ENCODE results near the gene ATP11A. TPM values are rescaled to one million over a fixed set of nuclear protein-coding genes. Genes with fewer than 3 reads are reported as not detected.

ATP11A gene
- total and polyA plus RNA-seq, 10 of the 15 experiments (the other 5 are each of a cell fraction or from before 2014, with no cell fraction given): 1.4 to 69.6 (median 14.4) TPM

DNA sequence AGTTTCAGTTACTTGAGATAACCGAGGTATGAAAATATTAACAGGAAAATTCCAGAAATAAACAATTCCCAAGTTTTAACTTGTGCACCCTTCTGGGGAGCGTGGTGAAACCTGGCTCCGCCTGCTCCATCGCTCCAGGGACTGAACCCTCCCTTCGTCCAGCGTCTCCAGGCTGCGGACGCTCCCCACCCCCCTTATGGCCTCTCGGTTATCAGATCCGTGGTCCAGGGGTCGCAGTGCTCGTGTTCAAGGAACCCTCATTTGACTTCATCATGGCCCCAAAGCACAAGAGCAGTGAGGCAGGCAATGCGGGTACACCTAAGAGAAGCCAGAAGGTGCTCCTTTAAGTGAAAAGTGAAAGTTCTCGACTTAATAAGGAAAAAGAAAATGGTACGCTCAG lies 71.1 kb downstream of the ATP11A start (continued):
- TF ChIP-seq, protein P1, sequence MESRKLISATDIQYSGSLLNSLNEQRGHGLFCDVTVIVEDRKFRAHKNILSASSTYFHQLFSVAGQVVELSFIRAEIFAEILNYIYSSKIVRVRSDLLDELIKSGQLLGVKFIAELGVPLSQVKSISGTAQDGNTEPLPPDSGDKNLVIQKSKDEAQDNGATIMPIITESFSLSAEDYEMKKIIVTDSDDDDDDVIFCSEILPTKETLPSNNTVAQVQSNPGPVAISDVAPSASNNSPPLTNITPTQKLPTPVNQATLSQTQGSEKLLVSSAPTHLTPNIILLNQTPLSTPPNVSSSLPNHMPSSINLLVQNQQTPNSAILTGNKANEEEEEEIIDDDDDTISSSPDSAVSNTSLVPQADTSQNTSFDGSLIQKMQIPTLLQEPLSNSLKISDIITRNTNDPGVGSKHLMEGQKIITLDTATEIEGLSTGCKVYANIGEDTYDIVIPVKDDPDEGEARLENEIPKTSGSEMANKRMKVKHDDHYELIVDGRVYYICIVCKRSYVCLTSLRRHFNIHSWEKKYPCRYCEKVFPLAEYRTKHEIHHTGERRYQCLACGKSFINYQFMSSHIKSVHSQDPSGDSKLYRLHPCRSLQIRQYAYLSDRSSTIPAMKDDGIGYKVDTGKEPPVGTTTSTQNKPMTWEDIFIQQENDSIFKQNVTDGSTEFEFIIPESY (IDR thresholded peaks at IDR 0.05): no peak
- TF ChIP-seq CBX3 (IDR thresholded peaks at IDR 0.05; ENCODE audit: borderline replicate concordance, low read depth) (no peak), NFXL1 (IDR thresholded peaks at IDR 0.05; ENCODE audit: borderline replicate concordance) (no peak), CBFB (IDR thresholded peaks at IDR 0.05; ENCODE audit: low read depth) (no peak), EED (IDR thresholded peaks at IDR 0.05; ENCODE audit: low read depth) (no peak), NFYA (IDR thresholded peaks at IDR 0.05; ENCODE audit: borderline replicate concordance, low read depth, low read length) (no peak), ZBED1 (IDR thresholded peaks at IDR 0.05; ENCODE audit: borderline replicate concordance) (no peak)
- TF ChIP-seq, protein P2, sequence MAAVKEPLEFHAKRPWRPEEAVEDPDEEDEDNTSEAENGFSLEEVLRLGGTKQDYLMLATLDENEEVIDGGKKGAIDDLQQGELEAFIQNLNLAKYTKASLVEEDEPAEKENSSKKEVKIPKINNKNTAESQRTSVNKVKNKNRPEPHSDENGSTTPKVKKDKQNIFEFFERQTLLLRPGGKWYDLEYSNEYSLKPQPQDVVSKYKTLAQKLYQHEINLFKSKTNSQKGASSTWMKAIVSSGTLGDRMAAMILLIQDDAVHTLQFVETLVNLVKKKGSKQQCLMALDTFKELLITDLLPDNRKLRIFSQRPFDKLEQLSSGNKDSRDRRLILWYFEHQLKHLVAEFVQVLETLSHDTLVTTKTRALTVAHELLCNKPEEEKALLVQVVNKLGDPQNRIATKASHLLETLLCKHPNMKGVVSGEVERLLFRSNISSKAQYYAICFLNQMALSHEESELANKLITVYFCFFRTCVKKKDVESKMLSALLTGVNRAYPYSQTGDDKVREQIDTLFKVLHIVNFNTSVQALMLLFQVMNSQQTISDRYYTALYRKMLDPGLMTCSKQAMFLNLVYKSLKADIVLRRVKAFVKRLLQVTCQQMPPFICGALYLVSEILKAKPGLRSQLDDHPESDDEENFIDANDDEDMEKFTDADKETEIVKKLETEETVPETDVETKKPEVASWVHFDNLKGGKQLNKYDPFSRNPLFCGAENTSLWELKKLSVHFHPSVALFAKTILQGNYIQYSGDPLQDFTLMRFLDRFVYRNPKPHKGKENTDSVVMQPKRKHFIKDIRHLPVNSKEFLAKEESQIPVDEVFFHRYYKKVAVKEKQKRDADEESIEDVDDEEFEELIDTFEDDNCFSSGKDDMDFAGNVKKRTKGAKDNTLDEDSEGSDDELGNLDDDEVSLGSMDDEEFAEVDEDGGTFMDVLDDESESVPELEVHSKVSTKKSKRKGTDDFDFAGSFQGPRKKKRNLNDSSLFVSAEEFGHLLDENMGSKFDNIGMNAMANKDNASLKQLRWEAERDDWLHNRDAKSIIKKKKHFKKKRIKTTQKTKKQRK (IDR thresholded peaks at IDR 0.05; ENCODE audit: low read depth, low read length): no peak
- TF ChIP-seq, protein P3, sequence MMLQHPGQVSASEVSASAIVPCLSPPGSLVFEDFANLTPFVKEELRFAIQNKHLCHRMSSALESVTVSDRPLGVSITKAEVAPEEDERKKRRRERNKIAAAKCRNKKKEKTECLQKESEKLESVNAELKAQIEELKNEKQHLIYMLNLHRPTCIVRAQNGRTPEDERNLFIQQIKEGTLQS (IDR thresholded peaks at IDR 0.05; ENCODE audit: borderline replicate concordance, extremely low read depth, low read depth, low read length): no peak

All from GM12878 (cell line).